ENCODE results near the gene PLEKHH3.

PLEKHH3 gene

DNA sequence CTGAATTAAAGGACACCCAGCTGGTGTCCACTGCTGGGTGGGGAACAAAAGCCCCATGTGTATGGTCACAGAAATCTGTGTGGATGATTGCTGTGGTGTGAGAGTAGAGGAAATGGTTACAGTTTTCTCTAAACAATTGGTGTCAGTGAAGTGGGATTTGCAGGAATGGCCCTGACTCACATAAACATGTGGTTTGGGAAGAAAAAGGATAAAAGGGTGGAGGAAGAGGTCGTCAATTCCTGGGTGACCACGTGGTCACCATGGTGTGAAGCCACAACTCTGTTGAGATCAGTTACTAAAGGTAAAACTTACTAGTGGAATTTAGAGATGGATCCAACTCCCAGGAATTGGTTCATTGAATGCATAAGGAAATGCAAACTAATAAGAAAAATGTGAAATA, 21.3 kb downstream of the PLEKHH3 start:
- TF ChIP-seq, protein P1, sequence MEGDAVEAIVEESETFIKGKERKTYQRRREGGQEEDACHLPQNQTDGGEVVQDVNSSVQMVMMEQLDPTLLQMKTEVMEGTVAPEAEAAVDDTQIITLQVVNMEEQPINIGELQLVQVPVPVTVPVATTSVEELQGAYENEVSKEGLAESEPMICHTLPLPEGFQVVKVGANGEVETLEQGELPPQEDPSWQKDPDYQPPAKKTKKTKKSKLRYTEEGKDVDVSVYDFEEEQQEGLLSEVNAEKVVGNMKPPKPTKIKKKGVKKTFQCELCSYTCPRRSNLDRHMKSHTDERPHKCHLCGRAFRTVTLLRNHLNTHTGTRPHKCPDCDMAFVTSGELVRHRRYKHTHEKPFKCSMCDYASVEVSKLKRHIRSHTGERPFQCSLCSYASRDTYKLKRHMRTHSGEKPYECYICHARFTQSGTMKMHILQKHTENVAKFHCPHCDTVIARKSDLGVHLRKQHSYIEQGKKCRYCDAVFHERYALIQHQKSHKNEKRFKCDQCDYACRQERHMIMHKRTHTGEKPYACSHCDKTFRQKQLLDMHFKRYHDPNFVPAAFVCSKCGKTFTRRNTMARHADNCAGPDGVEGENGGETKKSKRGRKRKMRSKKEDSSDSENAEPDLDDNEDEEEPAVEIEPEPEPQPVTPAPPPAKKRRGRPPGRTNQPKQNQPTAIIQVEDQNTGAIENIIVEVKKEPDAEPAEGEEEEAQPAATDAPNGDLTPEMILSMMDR (conservative IDR thresholded peaks at IDR 0.05; ENCODE audit: control insufficient read depth, insufficient read depth, low read depth, low read length) = no peak
- DNase-seq (ENCODE audit: low read depth) = peak; percentile 64
- H3K4me3 ChIP-seq (ENCODE audit: control insufficient read depth, low read depth, low read length) = no peak overlapping the region

DNA sequence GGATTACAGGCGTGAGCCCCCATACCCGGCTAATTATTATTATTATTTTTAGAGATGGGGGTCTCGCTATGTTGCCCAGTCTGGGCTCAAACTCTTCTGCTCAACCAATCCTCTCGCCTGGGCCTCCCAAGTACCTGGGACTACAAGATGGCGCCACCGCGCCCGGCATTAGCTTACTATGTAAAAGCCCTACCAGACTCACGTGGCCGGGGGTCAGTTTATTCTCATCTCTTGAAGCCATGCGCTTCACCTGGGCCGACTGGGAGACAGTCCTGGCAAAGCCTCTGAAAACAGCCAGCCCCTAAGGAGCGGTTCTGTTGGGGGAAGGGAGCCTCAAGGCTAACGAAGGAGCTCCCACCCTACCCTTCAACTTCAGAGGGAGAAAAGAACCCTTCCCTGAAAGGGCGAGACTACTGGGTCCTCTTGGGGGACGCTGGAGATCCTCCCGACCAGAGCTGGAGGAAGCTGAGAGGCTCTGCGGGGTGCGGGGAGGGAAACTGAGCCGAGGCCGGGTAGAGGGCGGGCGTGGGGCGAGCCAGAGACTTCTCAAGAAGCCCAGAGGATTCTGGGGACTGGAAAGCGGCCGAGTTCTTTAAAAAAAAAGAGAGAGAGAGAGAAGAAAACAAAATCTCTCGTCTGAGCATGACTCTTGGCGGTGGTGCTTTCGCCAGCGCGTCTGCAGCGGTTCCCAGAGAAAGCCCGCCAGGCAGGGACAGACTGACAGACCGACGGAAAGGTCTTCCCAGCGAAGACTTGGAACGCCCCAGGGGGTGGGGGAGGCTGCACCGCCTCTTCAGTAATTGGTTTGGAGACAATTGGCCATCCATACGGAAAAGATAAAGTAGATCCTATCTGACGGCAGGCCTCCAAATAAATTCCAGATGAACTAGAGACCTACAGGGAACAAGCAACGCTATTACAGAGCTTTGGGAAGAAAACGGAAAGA, 23.3 kb downstream of the PLEKHH3 start:
- peak; percentile 84 for DNase-seq (ENCODE audit: low read depth)

DNA sequence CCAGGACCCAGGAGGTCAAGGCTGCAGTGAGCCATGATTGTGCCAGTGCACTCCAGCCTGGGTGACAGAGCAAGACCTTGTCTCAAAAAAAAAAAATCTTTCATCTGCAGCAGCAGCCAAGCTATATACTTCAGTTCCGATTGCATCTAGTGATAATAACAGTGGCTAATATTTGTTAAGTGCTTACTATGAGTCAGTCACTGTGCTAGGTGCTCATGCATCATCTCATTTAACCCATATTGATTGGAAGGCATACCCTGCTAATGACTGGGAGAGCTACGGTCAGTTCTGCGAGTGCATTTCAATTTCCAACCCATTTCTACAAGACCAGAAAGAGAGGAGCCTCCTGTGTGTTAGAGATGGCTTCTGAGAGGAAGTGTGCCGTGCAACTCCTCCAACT, 25.4 kb downstream of the PLEKHH3 start:
- TF ChIP-seq, protein P1 (conservative IDR thresholded peaks at IDR 0.05; ENCODE audit: control insufficient read depth, insufficient read depth, low read depth, low read length) = no peak
- no peak for DNase-seq (ENCODE audit: low read depth)
- H3K4me3 ChIP-seq (ENCODE audit: control insufficient read depth, low read depth, low read length) = no peak overlapping the region

More for the DNA sequence above, 23.3 kb downstream of the PLEKHH3 start:
- H3K4me3 ChIP-seq (ENCODE audit: control insufficient read depth, low read depth, low read length) = peak overlapping the region; percentile 38
- TF ChIP-seq, protein P1 (conservative IDR thresholded peaks at IDR 0.05; ENCODE audit: control insufficient read depth, insufficient read depth, low read depth, low read length) = no peak

DNA sequence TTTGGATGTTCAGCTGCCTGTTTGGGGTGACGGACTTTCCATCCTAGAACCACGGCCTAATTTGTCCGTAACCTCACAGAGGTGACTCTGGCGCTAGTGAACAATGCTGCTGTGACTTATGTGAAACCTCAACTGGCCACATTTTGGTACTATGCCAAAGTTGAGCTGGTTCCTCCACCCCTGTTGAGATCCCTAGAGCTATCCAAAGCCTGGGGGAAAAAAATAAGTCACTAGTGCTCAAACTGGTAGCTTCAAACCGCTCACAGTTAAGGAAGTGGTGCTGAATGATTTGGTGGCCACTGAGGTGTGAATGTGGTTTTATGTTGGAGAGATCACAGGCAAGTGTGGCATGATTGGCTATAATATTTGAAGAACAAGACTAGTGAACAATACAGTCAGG, 29.0 kb downstream of the PLEKHH3 start:
- H3K4me3 ChIP-seq (ENCODE audit: control insufficient read depth, low read depth, low read length) = no peak overlapping the region
- TF ChIP-seq, protein P1 (conservative IDR thresholded peaks at IDR 0.05; ENCODE audit: control insufficient read depth, insufficient read depth, low read depth, low read length) = no peak
- no peak for DNase-seq (ENCODE audit: low read depth)

DNA sequence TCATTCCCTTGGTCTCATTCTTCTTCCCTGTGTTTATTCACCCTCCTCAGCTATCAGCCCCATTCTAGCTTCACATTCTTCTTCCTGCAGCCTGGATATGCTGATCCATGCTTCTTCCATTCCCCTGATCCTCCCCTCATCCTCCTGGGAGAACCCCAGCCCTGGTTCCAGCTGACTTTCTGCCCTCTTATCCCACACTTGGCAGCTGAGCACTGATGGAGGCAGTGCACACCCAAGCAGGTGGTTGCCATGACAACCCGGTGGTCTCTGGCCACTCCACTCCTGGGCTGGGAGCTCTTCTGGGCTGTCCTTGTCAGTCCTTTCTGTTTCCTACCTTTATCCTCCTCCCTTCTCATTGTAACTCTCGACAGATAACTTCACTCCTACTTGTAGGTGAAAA, 34.5 kb downstream of the PLEKHH3 start:
- no peak for DNase-seq (ENCODE audit: low read depth)
- TF ChIP-seq, protein P1 (conservative IDR thresholded peaks at IDR 0.05; ENCODE audit: control insufficient read depth, insufficient read depth, low read depth, low read length) = no peak
- no peak overlapping the region for H3K4me3 ChIP-seq (ENCODE audit: control insufficient read depth, low read depth, low read length)

DNA sequence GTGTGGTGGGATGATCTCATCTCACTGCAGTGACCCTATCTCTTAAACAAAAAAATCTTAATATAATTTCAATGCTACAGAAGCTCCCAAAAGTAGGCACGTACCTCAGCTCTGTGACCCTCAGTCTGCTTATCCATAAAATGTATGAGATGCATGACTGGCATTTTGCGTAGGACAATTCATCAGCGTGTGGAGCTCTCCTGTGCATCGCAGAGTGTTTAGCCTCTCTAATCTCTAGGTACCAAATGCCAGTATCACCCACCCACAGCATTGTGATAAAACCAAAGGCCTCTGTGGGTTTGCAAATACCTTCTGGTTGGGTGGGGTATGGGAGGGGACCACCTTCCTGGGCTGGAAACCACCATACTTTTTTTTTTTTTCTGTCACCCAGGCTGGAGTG, 36.7 kb downstream of the PLEKHH3 start:
- TF ChIP-seq, protein P1 (conservative IDR thresholded peaks at IDR 0.05; ENCODE audit: control insufficient read depth, insufficient read depth, low read depth, low read length) = no peak
- H3K4me3 ChIP-seq (ENCODE audit: control insufficient read depth, low read depth, low read length) = no peak overlapping the region

More for the DNA sequence above, 36.7 kb downstream of the PLEKHH3 start:
- no peak for DNase-seq (ENCODE audit: low read depth)

All from fibroblast of mammary gland (primary cell).